Caco-2 (cell line): ENCODE data around the gene PGM2L1. TPM values are rescaled to one million over a fixed set of nuclear protein-coding genes. Genes with fewer than 3 reads are reported as not detected.
A peak's percentile ranks its signal among the peaks of the same experiment; 100 is the strongest.
"Not testable (repeated sequence)": the region's sequence is repeated elsewhere in the genome, so short reads cannot be mapped to it uniquely, and the experiment has no call there.

ENCODE experiments used
- BruUV-seq: library from RNA; stranded (reverse); fragments of 400-500 nt; replicated peaks from 2 replicates; lab custom pipeline; 2021; lab: Mats Ljungman, UMichigan
- CTCF ChIA-PET: fragments of 300-600 bp; sonication (Branson Sonifier 250); formaldehyde crosslinking; loops from one replicate; lab custom pipeline; 2022; ENCODE audit warnings: antibody characterized with exemption; lab: Charles Lee
- POLR2A ChIA-PET: fragments of 300-600 bp; sonication (Branson Sonifier 250); formaldehyde crosslinking; loops from one replicate; lab custom pipeline; 2022; ENCODE audit warnings: antibody characterized with exemption; lab: Charles Lee
- DNase-seq, 2 experiments: peaks; one replicate each; pipeline versions ENCODE4 v3.0.0 to v3.0.0-alpha.2; 2020 to 2022
- H3K27me3 ChIP-seq: replicated peaks from 2 replicates; pipeline ENCODE4 v1.6.0; 2011; ENCODE audit warnings: low read length; ENCODE audit not compliant: control insufficient read depth, insufficient read depth
- H3K36me3 ChIP-seq: 2 replicates; pipeline ENCODE4 v1.5.1; 2011; ENCODE audit warnings: low read length; ENCODE audit not compliant: control insufficient read depth, insufficient read depth
- H3K4me1 ChIP-seq: fragments of 250-450 bp; sonication (Bioruptor Pico); 2 replicates; pipeline ENCODE4 v1.5.1; 2020; ENCODE audit warnings: mild to moderate bottlenecking
- H3K4me3 ChIP-seq: 2 replicates; pipeline ENCODE4 v1.5.1; 2011; ENCODE audit warnings: low read depth, mild to moderate bottlenecking, control low read depth, low read length
- H3K9me3 ChIP-seq: fragments of 250-450 bp; sonication (Bioruptor Pico); 2 replicates; pipeline ENCODE4 v1.5.1; 2020; ENCODE audit warnings: mild to moderate bottlenecking, moderate library complexity
- H3K27ac Mint-ChIP-seq: one replicate; pipeline ENCODE4 v1.8.0; 2022; ENCODE audit warnings: mixed read lengths; ENCODE audit not compliant: unreplicated experiment
- H3K27me3 Mint-ChIP-seq: one replicate; pipeline ENCODE4 v1.8.0; 2022; ENCODE audit warnings: mixed read lengths; ENCODE audit not compliant: insufficient read depth, unreplicated experiment
- H3K36me3 Mint-ChIP-seq: one replicate; pipeline ENCODE4 v1.8.0; 2022; ENCODE audit warnings: mild to moderate bottlenecking, mixed read lengths; ENCODE audit not compliant: insufficient read depth, unreplicated experiment
- H3K4me1 Mint-ChIP-seq: one replicate; pipeline ENCODE4 v1.8.0; 2022; ENCODE audit warnings: low read depth, mixed read lengths; ENCODE audit not compliant: unreplicated experiment
- H3K4me3 Mint-ChIP-seq: one replicate; pipeline ENCODE4 v1.8.0; 2022; ENCODE audit warnings: mild to moderate bottlenecking, moderate library complexity, mixed read lengths; ENCODE audit not compliant: unreplicated experiment
- H3K9me3 Mint-ChIP-seq: one replicate; pipeline ENCODE4 v1.8.0; 2022; ENCODE audit warnings: mixed read lengths; ENCODE audit not compliant: unreplicated experiment
- CTCF ChIP-seq, 2 experiments: fragments of 200-600 bp in 1 of 2; IDR thresholded peaks; 1 replicate in 1 of 2; 2 replicates in 1 of 2; pipeline versions ENCODE4 v1.5.1 to v1.8.0; 2011 to 2022; ENCODE audit warnings: antibody characterized with exemption in 1 of 2, control low read depth in 1 of 2, inconsistent platforms in 1 of 2, low read depth in 1 of 2, low read length in 1 of 2, mild to moderate bottlenecking in 1 of 2, moderate library complexity in 1 of 2; ENCODE audit not compliant: insufficient read depth in 1 of 2, severe bottlenecking in 1 of 2, unreplicated experiment in 1 of 2
- intact Hi-C: fragments of 100-400 bp; cut with micrococcal nuclease; formaldehyde crosslinking; loops from one replicate; pipeline ENCODE4 v1.10.0; 2022; ENCODE audit not compliant: unreplicated experiment
- total RNA-seq: library from RNA; stranded (reverse); gene quantifications from 2 replicates; pipeline ENCODE4 v1.2.3, GENCODE V29; 2022

Gene PGM2L1
- total RNA-seq, 1 experiment from 2014 or later = 8.0 TPM

- no peaks in the 10 kb centered on the region for H3K36me3 ChIP-seq
- H3K9me3 ChIP-seq = 0 out of 2 replicates have a peak, but pooled peaks cover 3% of the 10 kb centered on the region
- Mint-ChIP-seq H3K27me3 (no peaks in the 10 kb centered on the region), H3K36me3 (no peaks in the 10 kb centered on the region), H3K9me3 (no peaks in the 10 kb centered on the region), H3K27ac (no peak overlapping the region), H3K4me3 (peak overlapping the region; percentile 1), H3K4me1 (peaks cover 27% of the 10 kb centered on the region)
- no peak for TF ChIP-seq CTCF (IDR thresholded peaks at IDR 0.05; ENCODE audit: insufficient read depth in 1 of 2, low read depth in 1 of 2, low read length in 1 of 2, severe bottlenecking in 1 of 2, unreplicated experiment in 1 of 2)
- H3K4me3 ChIP-seq = no peak overlapping the region
- no peaks in the 10 kb centered on the region for H3K27me3 ChIP-seq
- H3K4me1 ChIP-seq = peaks cover 32% of the 10 kb centered on the region
- DNase-seq = peak in 1 of 2 experiments; percentile 58
- intact Hi-C loops = no loop called here
- CTCF ChIA-PET = no interaction called here
- POLR2A ChIA-PET = no interaction called here
- no TSS peak for BruUV-seq
Observed at GRCh38 chr11:74338963-74339362, 59.3 kb downstream of the PGM2L1 start.

- ChIA-PET CTCF (no interaction called here), POLR2A (no interaction called here)
- no TSS peak for BruUV-seq
- no peaks in the 10 kb centered on the region for H3K9me3 Mint-ChIP-seq
- peaks cover under 1% of the 10 kb centered on the region for H3K4me1 Mint-ChIP-seq
- Histone ChIP-seq H3K27me3 (no peaks in the 10 kb centered on the region), H3K4me3 (no peak overlapping the region), H3K4me1 (peaks cover under 1% of the 10 kb centered on the region; the same call in 1 of the 2 replicates), H3K36me3 (no peaks in the 10 kb centered on the region), H3K9me3 (no peaks in the 10 kb centered on the region)
- H3K4me3 Mint-ChIP-seq = no peak overlapping the region
- intact Hi-C loops = no loop called here
- no peak for DNase-seq
- H3K27me3 Mint-ChIP-seq = no peaks in the 10 kb centered on the region
- no peak overlapping the region for H3K27ac Mint-ChIP-seq
- TF ChIP-seq CTCF (IDR thresholded peaks at IDR 0.05; ENCODE audit: insufficient read depth in 1 of 2, low read depth in 1 of 2, low read length in 1 of 2, severe bottlenecking in 1 of 2, unreplicated experiment in 1 of 2) = no peak
- H3K36me3 Mint-ChIP-seq = no peaks in the 10 kb centered on the region
Observed at GRCh38 chr11:74333193-74333592, 65.0 kb downstream of the PGM2L1 start.

GRCh38 chr11:74332291-74332690 is 65.9 kb downstream of the PGM2L1 start:
- Histone ChIP-seq H3K4me1 (no peaks in the 10 kb centered on the region), H3K4me3 (no peak overlapping the region), H3K36me3 (no peaks in the 10 kb centered on the region), H3K9me3 (no peaks in the 10 kb centered on the region), H3K27me3 (no peaks in the 10 kb centered on the region)
- no peak for DNase-seq
- ChIA-PET CTCF (no interaction called here), POLR2A (no interaction called here)
- H3K27ac Mint-ChIP-seq = no peak overlapping the region
- intact Hi-C loops = no loop called here
- H3K36me3 Mint-ChIP-seq = no peaks in the 10 kb centered on the region
- no TSS peak for BruUV-seq
- no peaks in the 10 kb centered on the region for H3K9me3 Mint-ChIP-seq
- TF ChIP-seq CTCF (IDR thresholded peaks at IDR 0.05; ENCODE audit: insufficient read depth in 1 of 2, low read depth in 1 of 2, low read length in 1 of 2, severe bottlenecking in 1 of 2, unreplicated experiment in 1 of 2) = no peak
- no peaks in the 10 kb centered on the region for H3K27me3 Mint-ChIP-seq
- no peaks in the 10 kb centered on the region for H3K4me1 Mint-ChIP-seq
- H3K4me3 Mint-ChIP-seq = no peak overlapping the region

GRCh38 chr11:74331000-74331399 is 67.2 kb downstream of the PGM2L1 start:
- H3K27ac Mint-ChIP-seq, POLR2A ChIA-PET, intact Hi-C loops, H3K36me3 ChIP-seq, CTCF ChIA-PET, H3K27me3 ChIP-seq, H3K4me3 ChIP-seq, H3K27me3 Mint-ChIP-seq, H3K4me3 Mint-ChIP-seq, DNase-seq, H3K9me3 Mint-ChIP-seq, BruUV-seq, H3K4me1 Mint-ChIP-seq, H3K36me3 Mint-ChIP-seq, H3K9me3 ChIP-seq, H3K4me1 ChIP-seq: not testable (repeated sequence)
